GM12875 (cell line): Measurements from ENCODE around the gene USP5.

Experiments
- H3K4me3 ChIP-seq: one replicate; pipeline ENCODE4 v1.5.1; 2011; ENCODE audit warnings: low read depth, low read length, control low read depth
- CTCF ChIP-seq: IDR thresholded peaks from 2 replicates; pipeline ENCODE4 v1.5.1; 2011; ENCODE audit warnings: low read depth, mild to moderate bottlenecking, control low read depth, inconsistent platforms, low read length, moderate library complexity, borderline replicate concordance; ENCODE audit not compliant: insufficient read depth

USP5 gene

GRCh38 chr12:6843118-6843902 is 8.6 kb upstream of the USP5 start:
- no peak for TF ChIP-seq CTCF
- no peak overlapping the region for H3K4me3 ChIP-seq

- no peak for TF ChIP-seq CTCF
- H3K4me3 ChIP-seq, result no peak overlapping the region
Measured at GRCh38 chr12:6845395-6845794, 6.6 kb upstream of the USP5 start.

GRCh38 chr12:6846316-6846869 is 5.6 kb upstream of the USP5 start:
- no peak overlapping the region for H3K4me3 ChIP-seq
- TF ChIP-seq CTCF, result no peak

- H3K4me3 ChIP-seq, result no peak overlapping the region
- no peak for TF ChIP-seq CTCF
Measured at GRCh38 chr12:6847676-6848075, 4.3 kb upstream of the USP5 start.

- TF ChIP-seq CTCF, result no peak
Measured at GRCh38 chr12:6849427-6849826, 2.5 kb upstream of the USP5 start.

GRCh38 chr12:6849976-6850560 is 1.9 kb upstream of the USP5 start:
- H3K4me3 ChIP-seq, result peak overlapping the region; percentile 86
- TF ChIP-seq CTCF, result no peak

More at GRCh38 chr12:6849427-6849826, 2.5 kb upstream of the USP5 start:
- H3K4me3 ChIP-seq, result no peak overlapping the region

- H3K4me3 ChIP-seq, result peak overlapping the region; percentile 86
Measured at GRCh38 chr12:6850796-6851152, 1.2 kb upstream of the USP5 start.

More at GRCh38 chr12:6850796-6851152, 1.2 kb upstream of the USP5 start:
- no peak for TF ChIP-seq CTCF
